ENCODE results near the gene ABCC6.
"Not testable (repeated sequence)": the region's sequence is repeated elsewhere in the genome, so short reads cannot be mapped to it uniquely, and the experiment has no call there.

Gene ABCC6

DNA sequence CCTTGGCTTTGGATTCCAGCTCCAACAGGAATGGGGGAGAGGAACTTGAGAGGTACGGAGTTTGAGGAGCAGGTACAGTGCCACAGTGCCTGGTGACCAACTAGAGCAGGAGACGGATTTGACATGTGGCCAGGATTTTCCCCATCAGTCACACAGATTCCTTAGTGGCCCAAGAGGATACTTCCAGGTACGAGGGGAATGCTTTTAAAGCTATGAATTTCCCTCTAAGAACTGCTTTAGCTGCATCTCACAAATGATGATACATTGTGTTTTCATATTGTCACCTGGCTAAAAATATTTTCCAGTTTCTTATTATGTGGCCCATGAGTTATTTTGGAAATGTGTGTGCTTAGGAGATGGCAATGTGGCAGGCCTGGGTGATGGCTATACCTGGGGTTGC, 98.3 kb downstream of the ABCC6 start:
- FAIRE-seq: no peak

DNA sequence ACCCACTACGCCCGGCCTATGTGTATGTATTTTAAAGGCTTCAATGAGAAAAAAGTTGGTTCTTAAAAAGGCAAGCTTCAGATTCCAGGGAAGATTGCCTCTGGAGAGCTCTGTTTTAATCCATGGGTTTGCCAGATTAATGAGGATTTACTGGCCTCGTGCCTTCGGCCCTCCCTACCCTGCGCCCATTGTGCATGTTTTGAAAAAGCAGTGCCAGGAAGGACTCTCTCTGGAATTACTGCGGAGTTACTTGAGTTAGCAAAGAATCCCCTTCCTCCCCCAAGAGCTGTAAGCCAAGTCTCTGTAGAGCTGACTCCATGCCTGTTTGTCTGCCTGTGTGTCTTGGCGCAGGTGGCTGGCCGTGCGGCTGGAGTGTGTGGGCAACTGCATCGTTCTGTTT, 98.9 kb downstream of the ABCC6 start:
- no peak for FAIRE-seq
- no peak for DNase-seq (ENCODE audit: extremely low spot score, insufficient read length, low read depth)

More for the DNA sequence above, 98.3 kb downstream of the ABCC6 start:
- DNase-seq (ENCODE audit: extremely low spot score, insufficient read length, low read depth): no peak

DNA sequence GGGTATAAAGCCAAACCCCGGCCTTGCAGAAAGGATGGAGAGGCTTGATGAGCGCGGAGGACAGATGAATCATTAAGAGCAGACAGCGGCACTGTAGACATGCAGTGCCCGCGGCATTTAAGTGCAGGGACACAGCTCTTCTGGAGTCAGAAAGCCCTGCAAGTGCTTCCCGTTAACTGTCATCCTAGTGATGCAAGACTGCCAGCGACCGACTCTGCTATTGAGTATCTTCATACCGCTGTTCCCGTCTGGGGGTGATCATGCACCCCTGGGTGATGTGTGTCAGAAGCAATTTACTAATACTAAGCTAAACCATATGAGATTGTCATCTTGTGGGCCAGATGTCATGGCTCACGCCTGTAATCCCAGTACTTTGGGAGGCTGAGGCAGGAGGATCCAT, 101.0 kb downstream of the ABCC6 start:
- no peak for FAIRE-seq
- no peak for DNase-seq (ENCODE audit: extremely low spot score, insufficient read length, low read depth)

DNA sequence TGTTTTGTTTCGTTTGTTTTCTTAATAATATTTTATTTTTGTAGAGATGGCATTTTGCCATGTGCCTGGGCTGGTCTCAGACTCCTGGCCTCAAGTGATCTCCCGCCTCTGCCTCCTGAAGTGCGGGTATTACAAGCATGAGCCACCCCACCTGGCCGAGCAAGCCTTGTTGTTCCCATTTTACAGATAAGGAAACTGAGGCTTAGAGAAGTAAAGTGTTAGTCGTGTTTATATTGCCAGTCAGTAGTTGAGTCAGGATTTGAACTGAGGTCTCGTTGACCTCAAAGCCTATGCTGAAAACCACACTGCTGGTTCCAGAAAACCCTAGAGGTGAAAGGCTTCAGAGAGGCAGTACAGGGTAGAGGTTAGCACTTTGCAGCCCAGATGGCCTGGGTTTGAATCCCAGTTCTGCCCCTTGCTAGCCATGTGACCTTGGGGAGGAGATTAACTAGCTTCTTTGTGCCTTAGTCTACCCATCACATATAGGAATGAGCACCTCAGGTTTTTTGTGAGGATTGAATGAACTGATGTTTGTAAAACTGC, 102.0 kb downstream of the ABCC6 start:
- FAIRE-seq: no peak
- DNase-seq (ENCODE audit: extremely low spot score, insufficient read length, low read depth): no peak

DNA sequence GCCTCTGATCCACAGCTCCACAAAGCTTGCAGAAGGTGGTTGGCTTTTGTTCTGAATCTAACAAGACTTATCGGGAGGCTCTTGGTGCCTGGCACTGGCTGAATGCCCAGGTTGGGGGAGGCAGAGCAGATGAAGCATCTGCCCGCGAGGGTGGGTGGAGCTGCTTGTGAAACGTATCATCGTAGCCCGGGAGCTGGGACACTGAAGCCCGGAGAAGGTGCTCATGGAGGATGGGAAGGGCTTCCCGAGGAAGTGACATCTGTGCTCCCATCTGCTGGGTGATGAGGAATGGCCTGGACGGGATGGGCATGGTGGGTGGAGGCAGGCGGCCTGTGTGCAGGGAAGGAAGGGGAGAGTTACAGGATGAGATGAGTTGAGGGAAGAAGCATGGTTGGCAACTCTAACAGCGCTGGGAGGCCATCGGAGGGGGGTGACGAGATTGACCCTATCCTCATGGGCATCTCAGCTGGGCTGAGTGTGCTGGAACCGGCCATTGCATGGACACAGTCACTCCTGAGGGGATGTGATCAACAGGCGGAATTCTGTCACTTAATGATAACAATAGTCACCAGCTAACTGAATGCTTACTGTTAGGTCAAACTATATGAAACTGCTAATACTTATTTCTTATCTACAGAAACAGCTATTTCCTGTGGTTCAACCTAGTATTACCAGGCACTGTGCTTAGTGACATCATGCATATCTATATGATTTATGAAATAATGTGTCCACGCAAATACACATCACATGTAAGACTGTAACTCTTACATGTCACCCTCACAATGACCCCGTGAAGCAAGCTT, 102.7 kb downstream of the ABCC6 start:
- no peak for FAIRE-seq

DNA sequence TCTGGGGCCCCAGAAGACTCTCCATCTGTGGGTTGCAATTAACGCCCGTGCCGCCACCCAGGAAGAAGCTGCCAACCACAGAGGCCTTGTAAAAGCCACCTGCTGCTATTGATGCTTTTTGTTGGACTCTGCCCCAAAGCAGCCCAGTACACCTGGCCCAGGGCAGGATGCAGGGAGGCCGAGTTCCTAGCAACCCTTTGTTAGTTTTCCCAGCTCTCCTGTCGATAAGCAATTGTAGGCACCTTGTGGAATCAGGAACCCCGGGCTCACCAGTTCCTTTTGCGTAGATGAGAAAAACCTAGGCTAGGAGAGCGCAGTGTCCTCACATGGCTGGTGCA, 103.3 kb downstream of the ABCC6 start:
- FAIRE-seq (no peak), DNase-seq (ENCODE audit: extremely low spot score, insufficient read length, low read depth) (no peak)

More for the DNA sequence above, 102.7 kb downstream of the ABCC6 start:
- no peak for DNase-seq (ENCODE audit: extremely low spot score, insufficient read length, low read depth)

DNA sequence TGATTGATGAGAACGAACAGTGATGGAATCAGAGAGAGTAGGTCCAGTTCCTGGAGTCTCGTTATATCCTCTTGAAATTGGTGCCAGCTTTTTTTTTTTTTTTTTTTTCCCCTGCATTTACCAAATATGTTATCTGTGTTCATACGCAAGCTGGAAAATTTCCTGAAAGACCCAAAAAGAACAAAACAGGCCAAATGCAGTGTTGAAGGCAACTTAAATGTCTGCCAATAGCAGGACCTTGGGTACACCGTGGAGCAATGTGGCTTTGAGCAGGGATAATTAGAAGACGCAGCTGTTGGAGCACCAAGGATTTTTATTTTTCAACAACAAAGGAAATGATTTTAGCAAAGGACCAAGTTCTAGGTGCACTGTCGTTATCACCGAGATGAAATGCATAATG, 105.0 kb downstream of the ABCC6 start:
- DNase-seq (ENCODE audit: extremely low spot score, insufficient read length, low read depth) (no peak), FAIRE-seq (no peak)

DNA sequence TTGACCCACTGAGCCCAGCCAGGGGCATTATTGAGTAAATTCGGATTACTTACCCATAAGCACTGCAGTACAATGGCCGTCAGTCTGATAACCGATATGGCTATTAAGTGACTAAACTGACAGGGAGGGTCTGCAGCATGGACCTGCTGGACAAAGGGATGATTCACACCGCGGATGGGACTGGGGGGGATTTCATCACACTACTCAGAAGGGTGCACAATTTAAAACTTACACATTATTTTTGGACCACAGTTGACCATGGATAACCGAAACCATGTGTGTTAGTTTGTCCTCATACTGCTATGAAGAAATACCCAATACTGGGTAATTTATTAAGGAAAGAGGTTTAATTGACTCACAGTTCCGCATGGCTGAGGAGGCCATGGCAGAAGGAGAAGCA, 106.5 kb downstream of the ABCC6 start:
- FAIRE-seq (no peak), DNase-seq (ENCODE audit: extremely low spot score, insufficient read length, low read depth) (no peak)

DNA sequence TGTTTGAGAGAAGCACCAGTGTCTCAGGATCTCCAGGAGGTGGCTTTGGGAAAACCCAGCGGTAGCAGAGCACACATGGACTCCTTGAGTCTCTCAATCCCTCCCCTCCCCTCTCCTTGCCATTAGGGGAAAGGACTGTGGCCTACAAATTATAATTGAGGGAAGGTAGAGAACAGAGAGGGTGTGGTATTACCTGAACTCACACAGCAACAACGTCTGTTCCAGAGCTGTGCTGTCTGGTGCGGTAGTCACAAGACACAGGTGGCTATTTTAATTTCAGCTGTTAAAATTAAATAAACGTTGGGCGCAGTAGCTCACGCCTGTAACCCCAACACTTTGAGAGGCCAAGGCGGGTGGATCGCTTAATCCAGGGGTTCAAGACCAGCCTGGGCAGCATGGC, 110.2 kb downstream of the ABCC6 start:
- FAIRE-seq (no peak), DNase-seq (ENCODE audit: extremely low spot score, insufficient read length, low read depth) (no peak)

DNA sequence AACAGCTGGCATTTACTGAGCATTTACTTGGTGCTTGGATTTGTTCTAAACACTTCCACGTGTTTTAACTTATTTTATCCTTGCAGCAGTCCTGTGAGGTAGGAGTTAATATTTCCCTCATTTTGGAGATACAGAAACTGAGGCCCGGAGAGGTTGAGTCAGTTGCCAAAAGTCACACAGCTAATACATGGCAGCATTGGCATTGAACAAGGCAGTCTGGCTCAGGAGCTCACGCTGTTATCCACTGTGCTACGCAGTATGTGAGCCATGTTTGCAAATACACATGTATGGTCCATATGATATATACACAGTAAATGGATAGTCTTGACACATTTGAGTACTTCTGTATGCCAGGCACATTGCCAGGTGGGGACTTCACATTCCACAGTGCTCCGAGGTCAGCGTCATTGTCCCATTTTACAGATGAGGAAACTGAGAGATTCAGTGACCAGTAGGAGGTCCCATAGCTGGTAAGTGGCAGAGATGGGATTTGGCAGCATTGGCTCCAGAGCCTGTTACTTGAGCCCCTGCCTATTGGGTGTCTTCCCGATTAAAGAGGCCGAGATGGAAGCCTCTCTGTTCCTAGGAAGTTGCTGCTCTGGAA, 110.7 kb downstream of the ABCC6 start:
- FAIRE-seq: no peak

DNA sequence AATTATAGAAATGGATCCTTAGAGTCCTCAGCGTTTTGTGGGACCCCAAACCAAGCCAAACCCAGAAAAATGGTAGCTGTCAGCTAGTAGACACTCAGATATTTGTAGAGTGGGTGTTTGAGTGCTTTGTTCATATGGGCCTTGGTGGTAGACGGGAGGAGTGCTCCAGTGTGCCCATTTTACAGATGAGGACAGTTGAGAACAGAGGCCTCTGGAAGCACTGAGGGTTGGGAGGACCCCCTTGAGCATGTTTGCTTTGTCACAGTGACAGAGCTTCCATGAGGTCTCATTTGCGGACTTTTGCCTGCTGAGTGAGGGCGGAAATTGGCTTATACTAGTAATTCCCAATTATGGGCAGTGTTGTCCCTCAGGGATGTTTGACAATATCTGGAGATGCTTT, 111.7 kb downstream of the ABCC6 start:
- FAIRE-seq: no peak
- DNase-seq (ENCODE audit: extremely low spot score, insufficient read length, low read depth): no peak

More for the DNA sequence above, 110.7 kb downstream of the ABCC6 start:
- DNase-seq (ENCODE audit: extremely low spot score, insufficient read length, low read depth): no peak

DNA sequence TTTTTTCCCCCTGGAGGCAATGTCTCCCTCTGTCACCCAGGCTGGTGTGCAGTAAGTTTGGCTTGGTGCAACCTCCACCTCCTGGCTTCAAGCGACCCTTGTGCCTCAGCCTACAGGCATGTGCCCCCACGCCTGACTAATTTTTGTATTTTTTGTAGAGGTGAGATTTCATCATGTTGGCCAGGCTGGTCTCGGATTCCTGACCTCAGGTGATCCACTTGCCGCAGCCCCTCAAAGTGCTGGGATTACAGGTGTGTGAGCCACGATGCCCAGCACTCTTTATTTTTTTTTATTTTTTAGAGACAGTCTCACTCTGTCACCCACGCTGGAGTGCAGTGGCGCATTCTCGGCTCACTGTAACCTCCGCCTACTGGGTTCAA, 113.2 kb downstream of the ABCC6 start:
- DNase-seq (ENCODE audit: extremely low spot score, insufficient read length, low read depth) (no peak), FAIRE-seq (no peak)

DNA sequence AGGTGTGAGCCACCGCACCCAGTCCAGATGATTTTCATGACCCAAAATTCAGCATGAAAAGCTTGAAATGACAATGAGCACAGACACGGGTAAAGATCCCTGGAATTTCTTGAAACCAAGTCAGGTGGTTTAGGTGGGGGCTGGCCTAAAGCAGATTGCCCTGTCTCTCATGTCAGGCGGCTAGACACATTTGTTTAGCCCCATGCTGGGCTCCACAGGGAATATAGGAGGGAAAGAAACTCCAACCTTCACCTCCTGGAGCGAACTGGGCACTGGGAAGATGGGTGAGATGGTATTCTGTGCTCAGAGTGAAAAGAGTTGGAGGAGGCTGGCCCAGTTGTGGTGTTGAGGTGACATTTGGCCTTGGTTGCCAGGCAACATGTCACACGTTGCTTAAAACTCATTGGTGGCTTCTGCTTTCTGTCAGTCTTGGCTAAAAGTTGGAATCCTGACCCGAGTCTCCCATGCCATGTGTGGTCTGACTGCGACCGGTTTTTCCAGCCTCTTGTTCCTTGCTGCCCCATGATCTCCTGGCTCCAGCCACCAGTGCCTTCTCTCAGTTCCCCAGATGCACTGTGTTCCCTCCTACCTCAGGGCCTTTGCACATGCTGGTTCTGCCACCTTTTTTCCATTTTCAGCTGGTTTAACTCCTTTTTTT, 113.7 kb downstream of the ABCC6 start:
- FAIRE-seq (no peak), DNase-seq (ENCODE audit: extremely low spot score, insufficient read length, low read depth) (no peak)

DNA sequence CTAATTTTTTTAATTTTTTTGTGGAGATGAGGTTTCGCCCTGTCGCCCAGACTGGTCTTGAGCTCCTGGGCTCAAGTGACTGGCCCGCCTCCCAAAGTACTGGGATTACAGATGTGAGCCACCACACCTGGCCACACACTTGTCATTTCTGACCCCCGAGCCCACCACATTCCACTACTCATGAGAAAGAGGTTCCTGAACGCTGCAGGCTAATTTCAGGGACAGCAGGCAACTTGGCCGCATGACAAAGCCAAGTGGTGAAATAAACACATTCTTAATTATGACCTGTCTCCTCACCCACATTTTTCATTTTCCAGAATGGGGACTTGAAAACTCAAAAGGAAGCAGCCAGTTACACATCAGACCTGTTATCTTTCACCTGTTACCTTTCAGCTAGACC, 114.5 kb downstream of the ABCC6 start:
- FAIRE-seq (no peak), DNase-seq (ENCODE audit: extremely low spot score, insufficient read length, low read depth) (no peak)

DNA sequence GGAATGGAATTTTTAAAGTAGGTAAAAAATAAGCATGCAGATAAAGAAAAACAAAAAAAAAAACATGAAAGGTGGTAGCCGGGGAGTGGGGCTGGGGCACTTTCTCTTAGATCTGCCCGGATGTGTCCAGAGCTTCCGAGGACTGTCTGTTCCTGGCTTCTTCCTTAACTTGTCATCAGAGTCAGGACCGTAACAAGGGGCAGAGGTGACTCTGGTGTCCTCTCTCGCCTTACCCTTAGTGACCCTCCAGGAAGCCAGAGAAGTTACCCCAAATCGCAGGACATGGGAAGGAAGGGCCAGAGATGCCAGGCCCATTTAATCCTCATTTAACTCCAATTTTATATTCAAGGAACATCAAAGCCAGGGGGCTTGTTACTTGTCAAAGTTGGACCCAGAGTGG, 115.5 kb downstream of the ABCC6 start:
- DNase-seq (ENCODE audit: extremely low spot score, insufficient read length, low read depth): no peak
- no peak for FAIRE-seq

DNA sequence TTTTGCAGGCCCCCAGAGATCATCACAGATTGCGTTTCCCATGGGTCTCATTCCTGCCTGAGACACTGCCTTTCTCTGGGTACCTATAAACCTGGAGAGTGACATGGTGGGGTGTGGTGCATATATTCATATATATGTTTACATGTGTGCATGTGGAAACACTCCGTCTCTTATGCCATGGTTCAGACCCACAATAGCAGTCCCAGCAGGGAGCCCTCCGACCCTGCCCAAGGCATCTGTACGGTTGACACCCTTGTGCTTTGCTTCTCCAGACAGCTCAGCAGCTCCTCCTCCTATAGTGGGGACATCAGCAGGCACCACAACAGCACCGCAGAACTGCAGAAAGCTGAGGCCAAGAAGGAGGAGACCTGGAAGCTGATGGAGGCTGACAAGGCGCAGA, 116.8 kb downstream of the ABCC6 start:
- no peak for DNase-seq (ENCODE audit: extremely low spot score, insufficient read length, low read depth)
- FAIRE-seq: no peak

DNA sequence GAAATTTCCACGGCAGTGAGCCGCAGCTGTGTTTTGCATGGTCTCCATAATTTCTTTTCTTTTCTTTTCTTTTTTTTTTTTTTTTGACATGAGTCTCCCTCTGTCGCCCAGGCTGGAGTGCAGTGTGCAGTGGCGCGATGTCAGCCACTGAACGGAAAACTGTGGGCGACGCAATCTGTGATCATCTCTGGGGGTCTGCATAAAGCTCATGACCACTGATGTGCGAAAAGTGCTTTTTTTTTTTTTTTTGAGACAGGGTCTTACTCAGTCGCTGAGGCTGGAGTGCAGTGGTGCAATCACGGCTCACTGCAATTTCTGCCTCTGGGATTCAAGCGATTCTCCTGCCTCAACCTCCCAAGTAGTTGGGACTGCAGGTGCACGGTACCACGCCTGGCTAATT, 117.6 kb downstream of the ABCC6 start:
- no peak for FAIRE-seq
- DNase-seq (ENCODE audit: extremely low spot score, insufficient read length, low read depth): no peak

DNA sequence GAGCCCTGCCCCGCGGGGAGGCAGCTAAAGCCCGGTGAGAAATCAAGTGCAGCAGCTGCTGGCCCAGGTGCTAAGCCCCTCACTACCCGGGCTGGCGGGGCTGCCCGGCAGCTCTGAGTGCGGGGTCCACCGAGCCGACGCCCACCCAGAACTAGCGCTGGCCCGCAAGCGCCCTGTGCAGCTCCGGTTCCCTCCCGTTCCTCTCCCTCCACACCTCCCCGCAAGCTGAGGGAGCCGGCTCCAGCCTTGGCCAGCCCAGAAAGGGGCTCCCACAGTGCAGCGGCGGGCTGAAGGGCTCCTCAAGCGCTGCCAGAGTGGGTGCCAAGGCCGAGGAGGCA, 118.5 kb downstream of the ABCC6 start:
- not testable (repeated sequence) for FAIRE-seq

DNA sequence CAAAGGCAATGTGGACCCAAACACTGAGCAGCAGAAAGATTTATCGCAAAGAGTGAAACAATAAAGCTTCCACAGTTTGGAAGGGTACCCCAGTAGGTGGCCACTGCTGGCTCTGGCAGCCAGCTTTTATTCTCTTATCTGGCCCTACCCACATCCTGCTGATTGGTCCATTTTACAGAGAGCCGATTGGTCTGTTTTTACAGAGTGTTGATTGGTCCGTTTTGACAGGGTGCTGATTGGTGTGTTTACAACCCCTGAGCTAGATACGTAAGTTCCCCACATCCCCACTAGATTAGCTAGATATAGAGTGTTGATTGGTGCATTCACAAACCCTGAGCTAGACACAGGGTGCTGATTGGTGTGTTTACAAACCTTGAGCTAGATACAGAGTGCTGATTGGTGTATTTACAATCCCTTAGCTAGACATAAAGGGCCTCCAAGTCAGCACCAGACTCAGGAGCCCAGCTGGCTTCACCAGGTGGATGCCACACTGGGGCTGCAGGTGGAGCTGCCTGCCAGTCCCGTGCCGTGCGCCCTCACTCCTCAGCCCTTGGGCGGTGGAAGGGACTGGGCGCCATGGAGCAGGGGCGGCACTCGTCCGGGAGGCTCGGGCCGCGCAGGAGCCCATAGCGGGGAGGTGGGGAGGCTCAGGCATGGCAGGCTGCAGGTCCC, 119.0 kb downstream of the ABCC6 start:
- FAIRE-seq; DNase-seq (ENCODE audit: extremely low spot score, insufficient read length, low read depth): not testable (repeated sequence)

More for the DNA sequence above, 118.5 kb downstream of the ABCC6 start:
- not testable (repeated sequence) for DNase-seq (ENCODE audit: extremely low spot score, insufficient read length, low read depth)

DNA sequence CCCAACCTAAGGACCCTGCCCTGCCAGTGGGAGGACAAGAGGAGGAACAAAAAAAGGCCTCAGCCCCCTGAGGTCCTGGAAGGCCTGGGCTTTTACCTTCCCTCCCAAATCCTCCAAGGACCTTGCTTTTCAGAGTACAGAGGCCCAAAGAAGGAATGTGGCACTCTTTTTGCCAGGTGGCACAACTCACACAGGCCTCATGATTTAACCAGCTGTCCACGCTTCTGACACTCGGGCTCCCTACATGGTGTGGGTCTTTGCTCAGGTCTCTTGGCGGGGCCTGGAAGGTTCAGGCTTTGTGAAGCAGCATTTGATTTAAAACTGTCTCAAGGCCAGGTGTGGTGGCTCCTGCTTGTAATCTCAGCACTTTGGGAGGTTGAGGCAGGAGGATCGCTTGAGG, 120.6 kb downstream of the ABCC6 start:
- no peak for DNase-seq (ENCODE audit: extremely low spot score, insufficient read length, low read depth)
- no peak for FAIRE-seq

DNA sequence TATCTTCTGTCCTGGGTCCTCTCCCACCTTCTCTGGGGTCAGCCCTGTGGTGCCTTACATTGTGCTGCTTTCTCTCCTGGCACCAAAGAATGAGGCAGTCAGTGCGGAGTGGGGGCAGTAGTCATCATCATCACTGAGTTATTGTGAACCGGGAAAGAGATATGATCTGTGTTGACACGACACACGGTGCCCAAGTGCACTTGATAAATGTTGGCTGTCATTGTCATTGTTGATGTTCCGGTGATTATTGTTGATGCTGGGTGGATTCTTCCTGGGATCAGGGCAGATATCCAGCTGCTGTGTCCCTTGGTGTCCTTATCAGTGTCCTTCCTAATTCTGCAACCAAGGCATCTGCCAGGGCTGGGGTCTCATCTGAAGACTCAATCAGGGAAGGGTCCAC, 121.7 kb downstream of the ABCC6 start:
- DNase-seq (ENCODE audit: extremely low spot score, insufficient read length, low read depth) (no peak), FAIRE-seq (no peak)
